K562 (cell line): ENCODE results near the gene RUNX1. TPM values are rescaled to one million over a fixed set of nuclear protein-coding genes. Genes with fewer than 3 reads are reported as not detected.

Source experiments
- ATAC-seq: fragments of 200-7000 bp; cut with Tn5 transposase; 3 replicates; pipeline ENCODE4 v1.9.1; 2020; ENCODE audit warnings: moderate library complexity
- BruUV-seq: library from RNA; stranded (reverse); fragments of 400-500 nt; replicated peaks from 2 replicates; lab custom pipeline; 2021; lab: Mats Ljungman, UMichigan
- CTCF ChIA-PET: fragments of 300-600 bp; formaldehyde crosslinking; extraction: SDS; loops from one replicate; lab custom pipeline; 2021; ENCODE audit warnings: low intra/inter-chr PET ratio; lab: Yijun Ruan, JAX
- POLR2A ChIA-PET: fragments of 300-600, 350-650 bp; sonication (Branson Sonifier 250); formaldehyde crosslinking; extraction: SDS; loops from one replicate; lab custom pipeline; 2021; ENCODE audit warnings: antibody characterized with exemption, inconsistent platforms; lab: Yijun Ruan, JAX
- DNase-seq, 4 experiments: peaks; one replicate each; pipeline versions ENCODE4 v3.0.0 to v3.0.0-alpha.2; 2011 to 2018; ENCODE audit warnings: low spot score in 3 of 4, mixed read lengths in 3 of 4; ENCODE audit errors: extremely low read depth in 1 of 4
- FAIRE-seq: peaks from 2 replicates; lab custom pipeline; 2011; peaks lifted over from hg19 to GRCh38; lab: Jason Lieb, UNC
- H2AFZ ChIP-seq: 2 replicates; pipeline ENCODE4 v1.6.0; 2011; ENCODE audit warnings: low read depth, low read length, control low read depth, inconsistent platforms
- H3K27ac ChIP-seq: fragments of 200-600 bp; 3 replicates; pipeline ENCODE4 v1.8.0; 2011; ENCODE audit warnings: low read depth, mild to moderate bottlenecking, control low read depth, inconsistent platforms, low read length, moderate library complexity, mixed read lengths; ENCODE audit errors: extremely low read depth
- H3K27me3 ChIP-seq, 2 experiments: fragments of 300-600 bp in 1 of 2; 2 replicates in 1 of 2; 3 replicates in 1 of 2; pipeline versions ENCODE4 v1.6.0 to v1.8.0; 2011; ENCODE audit warnings: inconsistent platforms in 2 of 2, low read length in 2 of 2, mild to moderate bottlenecking in 1 of 2, mixed read lengths in 1 of 2, moderate library complexity in 1 of 2; ENCODE audit not compliant: control insufficient read depth in 2 of 2, insufficient read depth in 2 of 2
- H3K36me3 ChIP-seq: fragments of 300-600 bp; 3 replicates; pipeline ENCODE4 v1.8.0; 2011; ENCODE audit warnings: mild to moderate bottlenecking, low read length, inconsistent platforms; ENCODE audit not compliant: control insufficient read depth, insufficient read depth
- H3K4me1 ChIP-seq, 2 experiments: fragments of 200-600 bp in 1 of 2; replicated peaks in 1 of 2; 2 replicates in 1 of 2; 3 replicates in 1 of 2; pipeline versions ENCODE4 v1.5.1 to v1.8.0; 2011; ENCODE audit warnings: inconsistent platforms in 2 of 2, low read length in 2 of 2, mild to moderate bottlenecking in 1 of 2, mixed read lengths in 1 of 2, moderate library complexity in 1 of 2; ENCODE audit not compliant: control insufficient read depth in 2 of 2, insufficient read depth in 2 of 2
- H3K4me2 ChIP-seq: 2 replicates; pipeline ENCODE4 v1.6.1; 2011; ENCODE audit warnings: low read length, control low read depth, inconsistent platforms, mixed read lengths; ENCODE audit not compliant: insufficient read depth
- H3K4me3 ChIP-seq: fragments of 200-600 bp; sonication (generic), shearing (Covaris generic); 2 replicates; pipeline ENCODE4 v1.5.1; 2016; ENCODE audit warnings: control low read depth, inconsistent platforms
- H3K79me2 ChIP-seq: fragments of 200-600 bp; 3 replicates; pipeline ENCODE4 v1.8.0; 2011; ENCODE audit warnings: low read length, inconsistent platforms; ENCODE audit not compliant: control insufficient read depth, insufficient read depth
- H3K9ac ChIP-seq, 2 experiments: 2 replicates each; pipeline versions ENCODE4 v1.6.0 to v1.6.1; 2011; ENCODE audit warnings: low read depth in 2 of 2, low read length in 2 of 2, control low read depth in 1 of 2, inconsistent platforms in 1 of 2, mild to moderate bottlenecking in 1 of 2, mixed read lengths in 1 of 2; ENCODE audit not compliant: insufficient read depth in 1 of 2
- H3K9me1 ChIP-seq: one replicate; pipeline ENCODE4 v1.6.0; 2011; ENCODE audit warnings: inconsistent platforms, mild to moderate bottlenecking, low read length, moderate library complexity; ENCODE audit not compliant: control insufficient read depth, insufficient read depth
- H3K9me3 ChIP-seq: replicated peaks from 2 replicates; pipeline ENCODE4 v1.5.1; 2011; ENCODE audit warnings: low read depth, low read length, inconsistent platforms; ENCODE audit not compliant: control insufficient read depth, insufficient read depth
- H4K20me1 ChIP-seq: replicated peaks from 2 replicates; pipeline ENCODE4 v1.6.1; 2011; ENCODE audit warnings: low read length, inconsistent platforms, mixed read lengths; ENCODE audit not compliant: control insufficient read depth, insufficient read depth
- CEBPG ChIP-seq, 3 experiments: fragments of 200-800 bp in 1 of 3; sonication (Bioruptor generic) in 1 of 3; sonication (generic) in 1 of 3; formaldehyde crosslinking in 1 of 3; IDR thresholded peaks in 2 of 3; conservative IDR thresholded peaks in 1 of 3; 2 replicates each; pipeline versions ENCODE4 v1.6.1 to v1.8.0; 2016 to 2022; ENCODE audit warnings: missing compliant biosample characterization in 2 of 3, missing genetic modification characterization in 2 of 3, mild to moderate bottlenecking in 1 of 3, missing genetic modification reagents in 1 of 3
- FOSL1 ChIP-seq: fragments of 200-800 bp; sonication (Bioruptor generic); conservative IDR thresholded peaks from 2 replicates; pipeline ENCODE4 v1.6.1; 2016; ENCODE audit warnings: missing genetic modification characterization, missing compliant biosample characterization
- RB1 ChIP-seq: fragments of 450-650 bp; IDR thresholded peaks from 2 replicates; pipeline ENCODE4 v1.6.1; 2017; ENCODE audit warnings: low read depth, mild to moderate bottlenecking
- ZNF324 ChIP-seq: fragments of 250-450 bp; sonication (Bioruptor Pico); IDR thresholded peaks from 2 replicates; pipeline ENCODE4 v1.4.0; 2020; ENCODE audit warnings: mild to moderate bottlenecking
- ZNF696 ChIP-seq: fragments of 250-450 bp; sonication (Bioruptor Pico); conservative IDR thresholded peaks from 2 replicates; pipeline ENCODE4 v1.4.0; 2020; ENCODE audit warnings: mild to moderate bottlenecking, moderate library complexity
- ZNF830 ChIP-seq: fragments of 250-450 bp; sonication (Bioruptor Pico); IDR thresholded peaks from 2 replicates; pipeline ENCODE4 v1.5.0; 2021; ENCODE audit warnings: mild to moderate bottlenecking
- in situ Hi-C: fragments of 300-500 bp; cut with MboI; formaldehyde crosslinking; loops from 4 replicates; pipeline ENCODE4 v1.15.0; 2018; ENCODE audit warnings: inconsistent platforms, mixed read lengths
- intact Hi-C: fragments of 100-400 bp; cut with micrococcal nuclease; formaldehyde crosslinking; loops from 2 replicates; pipeline ENCODE4 v1.14.2; 2022
- polyA plus RNA-seq, 8 experiments: library from polyadenylated mRNA; depleted of rRNA in 4 of 8; stranded (reverse) in 5 of 8; unstranded in 3 of 8; fragments of >200 nt; fragmentation: Nextera tagmentation in 2 of 8; fragmentation: Illumina TruSeq in 1 of 8; extraction: Ambion mirVana in 2 of 8; extraction: Trizol in 1 of 8; gene quantifications; 2 replicates each; pipeline versions ENCODE4 v1.2.1 to v1.2.3, GENCODE V29; 2011 to 2014; ENCODE audit warnings: inconsistent platforms in 1 of 8, missing spikeins in 1 of 8
- total RNA-seq, 7 experiments: library from RNA; depleted of rRNA in 6 of 7; stranded (reverse); fragments of >200 nt in 6 of 7; fragmentation: Illumina TruSeq in 2 of 7; extraction: Trizol in 2 of 7; gene quantifications; 2 replicates each; pipeline versions ENCODE4 v1.2.1 to v1.2.3, GENCODE V29; 2011 to 2021; ENCODE audit warnings: low replicate concordance in 1 of 7
- TF ChIP-seq, protein P1 (sequence below), 2 experiments: fragments of 450-650 bp in 1 of 2; sonication (generic) in 1 of 2; formaldehyde crosslinking in 1 of 2; IDR thresholded peaks in 1 of 2; conservative IDR thresholded peaks in 1 of 2; 2 replicates each; pipeline versions ENCODE4 v1.6.1 to v1.8.1; 2016 to 2023; ENCODE audit warnings: mild to moderate bottlenecking in 2 of 2, moderate library complexity in 2 of 2, inconsistent platforms in 1 of 2, missing genetic modification reagents in 1 of 2

The RUNX1 gene
- total and polyA plus RNA-seq, 9 of the 15 experiments (the other 6 are each of a cell fraction or from before 2014, with no cell fraction given): 2.2 to 68.6 (median 17.8) TPM

- no peak for TF ChIP-seq ZNF696
- TF ChIP-seq ZNF324 (CRISPR knock-in tag): no peak
- no peak for TF ChIP-seq RB1
These were observed 23.6 kb downstream of the RUNX1 start (continued) for GRCh38 chr21:35025206-35026152.

DNA sequence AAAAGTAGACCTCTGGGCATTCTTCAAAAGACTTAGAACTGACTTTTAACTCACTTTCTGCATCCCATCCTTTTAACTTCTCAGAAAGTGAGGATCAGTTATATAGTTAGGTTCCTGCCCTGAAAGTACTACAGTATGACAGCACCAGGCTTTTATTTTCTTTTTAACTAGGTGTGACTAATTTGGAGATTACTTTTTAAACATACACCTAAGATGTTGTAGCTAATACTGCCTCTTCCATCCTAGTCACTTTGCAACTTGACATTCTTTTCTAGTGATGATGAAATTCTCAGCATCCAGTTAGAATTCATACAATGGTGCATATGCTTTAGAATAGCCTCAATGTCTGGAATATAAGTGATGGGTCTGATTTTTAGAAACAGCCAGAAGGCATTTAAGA, 24.6 kb downstream of the RUNX1 start:
- no TSS peak for BruUV-seq
- H3K27ac ChIP-seq: no peak overlapping the region

More for the DNA sequence above, 24.6 kb downstream of the RUNX1 start:
- ATAC-seq (no peak), DNase-seq (no peak), FAIRE-seq (no peak)
- Histone ChIP-seq H3K27me3 (no peaks in the 10 kb centered on the region), H3K4me1 (peaks cover 34 to 54% of the 10 kb centered on the region in 2 experiments), H3K4me2 (no peak overlapping the region), H2AFZ (no peak overlapping the region), H3K9me1 (no peaks in the 10 kb centered on the region), H3K36me3 (no peaks in the 10 kb centered on the region; the same call in 2 of the 3 replicates), H4K20me1 (no peaks in the 10 kb centered on the region), H3K9ac (no peak overlapping the region), H3K9me3 (no peaks in the 10 kb centered on the region), H3K79me2 (peaks cover 26% of the 10 kb centered on the region), H3K4me3 (no peak overlapping the region)
- in situ Hi-C loops: no loop called here
- intact Hi-C loops: no loop called here
- TF ChIP-seq CEBPG (CRISPR knock-in tag; IDR thresholded peaks at IDR 0.05): no peak
- peak in 1 of 2 experiments; percentile 29; a peak in 1 of 4 replicates for TF ChIP-seq CEBPG (tag; conservative IDR thresholded peaks at IDR 0.05 in 1 of 2, IDR thresholded peaks at IDR 0.05 in 1 of 2)
- TF ChIP-seq, protein P1, sequence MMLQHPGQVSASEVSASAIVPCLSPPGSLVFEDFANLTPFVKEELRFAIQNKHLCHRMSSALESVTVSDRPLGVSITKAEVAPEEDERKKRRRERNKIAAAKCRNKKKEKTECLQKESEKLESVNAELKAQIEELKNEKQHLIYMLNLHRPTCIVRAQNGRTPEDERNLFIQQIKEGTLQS (IDR thresholded peaks at IDR 0.05): peak; percentile 71
- TF ChIP-seq, protein P1 (CRISPR knock-in tag; conservative IDR thresholded peaks at IDR 0.05): no peak
- no peak for TF ChIP-seq ZNF830 (CRISPR knock-in tag)
- 0 out of 2 replicates have a peak, but pooled peaks have one; percentile 1 for TF ChIP-seq FOSL1
- ChIA-PET POLR2A (interaction anchor here (0.8 to 1.3 kb wide), 2 partner anchors 35 to 48 kb away, joined by 4 read pairs; no protein-coding TSS in a partner anchor), CTCF (no interaction called here)
